Chondrocyte (in vitro differentiated cells): ENCODE results near the gene MICAL3. TPM values are rescaled to one million over a fixed set of nuclear protein-coding genes. Genes with fewer than 3 reads are reported as not detected.
"Not testable (repeated sequence)": the region's sequence is repeated elsewhere in the genome, so short reads cannot be mapped to it uniquely, and the experiment has no call there.

Source experiments
- DNase-seq: peaks from one replicate; pipeline ENCODE4 v3.0.0; 2021; ENCODE audit warnings: mixed read lengths, low spot score
- H3K27ac Mint-ChIP-seq: one replicate; pipeline ENCODE4 v1.8.0; 2021; ENCODE audit warnings: mild to moderate bottlenecking, moderate library complexity, mixed read lengths; ENCODE audit not compliant: unreplicated experiment
- H3K27me3 Mint-ChIP-seq: 2 replicates; pipeline ENCODE4 v1.8.0; 2021; ENCODE audit warnings: low read depth, mixed read lengths
- H3K36me3 Mint-ChIP-seq: 2 replicates; pipeline ENCODE4 v1.8.0; 2021; ENCODE audit warnings: low read depth, mixed read lengths
- H3K4me1 Mint-ChIP-seq: 2 replicates; pipeline ENCODE4 v1.8.0; 2021; ENCODE audit warnings: low read depth, mild to moderate bottlenecking, mixed read lengths
- H3K4me3 Mint-ChIP-seq: one replicate; pipeline ENCODE4 v1.8.0; 2021; ENCODE audit warnings: mild to moderate bottlenecking, moderate library complexity, mixed read lengths; ENCODE audit not compliant: unreplicated experiment
- H3K9me3 Mint-ChIP-seq: 2 replicates; pipeline ENCODE4 v1.8.0; 2021; ENCODE audit warnings: low read depth, mixed read lengths
- CTCF ChIP-seq: fragments of 200-600 bp; sonication (generic); IDR thresholded peaks from 2 replicates; pipeline ENCODE4 v1.5.0; 2021; ENCODE audit warnings: antibody characterized with exemption, mild to moderate bottlenecking, moderate library complexity
- total RNA-seq: library from RNA; stranded (reverse); gene quantifications from 3 replicates; pipeline ENCODE4 v1.2.1, GENCODE V29; 2021

Gene MICAL3
- total RNA-seq, 1 donor from 2014 or later = 68.2 TPM

- Mint-ChIP-seq H3K4me3 (no peak overlapping the region), H3K36me3 (peaks cover 3% of the 10 kb centered on the region), H3K4me1 (peaks cover 60% of the 10 kb centered on the region), H3K27ac (no peak overlapping the region), H3K27me3 (no peaks in the 10 kb centered on the region), H3K9me3 (peaks cover 5% of the 10 kb centered on the region)
- DNase-seq = peak; percentile 47
- no peak for TF ChIP-seq CTCF
Observed at GRCh38 chr22:18066181-18066859, 42.0 kb upstream of the MICAL3 start.

DNA sequence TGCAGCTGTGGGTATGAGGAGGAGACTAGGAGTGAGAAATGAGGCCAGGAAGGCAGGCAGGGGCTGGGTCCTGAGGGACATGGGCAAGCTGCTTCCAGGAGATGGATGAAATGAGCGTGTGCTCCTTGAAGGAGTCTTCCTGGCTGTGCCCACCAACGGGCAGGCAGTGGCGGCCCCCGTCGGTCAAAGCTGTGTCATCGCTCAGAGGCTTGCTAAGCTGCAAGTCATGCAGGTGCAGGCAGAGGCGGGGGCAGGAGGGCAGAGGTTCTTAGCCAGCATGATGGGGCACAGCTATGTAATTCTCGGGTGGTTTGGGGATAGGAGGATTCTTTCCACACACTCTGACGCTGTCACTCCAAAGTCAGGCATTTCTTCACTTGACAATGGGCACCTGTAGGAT, 40.9 kb upstream of the MICAL3 start:
- peak; percentile 79 for DNase-seq
- peaks cover 5% of the 10 kb centered on the region for H3K9me3 Mint-ChIP-seq
- peaks cover 68% of the 10 kb centered on the region for H3K4me1 Mint-ChIP-seq
- peaks cover 3% of the 10 kb centered on the region for H3K36me3 Mint-ChIP-seq
- H3K4me3 Mint-ChIP-seq = no peak overlapping the region
- no peaks in the 10 kb centered on the region for H3K27me3 Mint-ChIP-seq
- no peak overlapping the region for H3K27ac Mint-ChIP-seq
- TF ChIP-seq CTCF = peak; percentile 31

GRCh38 chr22:18064636-18065035, 40.3 kb upstream of the MICAL3 start:
- H3K36me3 Mint-ChIP-seq = peaks cover 3% of the 10 kb centered on the region
- no peak for TF ChIP-seq CTCF
- H3K4me3 Mint-ChIP-seq = no peak overlapping the region
- DNase-seq = peak; percentile 50
- no peaks in the 10 kb centered on the region for H3K27me3 Mint-ChIP-seq
- peaks cover 5% of the 10 kb centered on the region for H3K9me3 Mint-ChIP-seq
- H3K4me1 Mint-ChIP-seq = peaks cover 64% of the 10 kb centered on the region
- peak overlapping the region; percentile 30 for H3K27ac Mint-ChIP-seq

DNA sequence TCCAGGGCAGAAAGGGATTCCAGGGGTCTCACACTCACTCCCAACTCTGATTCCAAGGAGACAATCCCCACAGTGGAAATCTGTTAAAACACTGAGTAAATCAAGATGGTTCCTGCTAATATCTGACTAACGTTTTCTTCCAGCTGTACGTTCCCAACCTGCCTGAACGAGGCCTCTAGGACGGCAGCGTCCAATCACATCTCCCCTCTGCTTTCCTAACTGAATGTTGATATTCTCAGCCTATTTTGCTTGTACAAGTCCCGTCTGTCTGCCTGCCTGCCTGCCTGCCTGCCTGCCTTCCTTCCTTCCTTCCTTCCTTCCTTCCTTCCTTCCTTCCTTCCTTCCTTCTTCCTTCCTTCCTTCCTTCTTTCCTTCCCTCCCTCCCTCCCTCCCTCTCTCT, 39.4 kb upstream of the MICAL3 start:
- not testable (repeated sequence) for H3K9me3 Mint-ChIP-seq, H3K27me3 Mint-ChIP-seq, H3K36me3 Mint-ChIP-seq, H3K4me3 Mint-ChIP-seq
- Mint-ChIP-seq H3K27ac (peak overlapping the region; percentile 86), H3K4me1 (peaks cover 56% of the 10 kb centered on the region)
- DNase-seq = peak; percentile 17

DNA sequence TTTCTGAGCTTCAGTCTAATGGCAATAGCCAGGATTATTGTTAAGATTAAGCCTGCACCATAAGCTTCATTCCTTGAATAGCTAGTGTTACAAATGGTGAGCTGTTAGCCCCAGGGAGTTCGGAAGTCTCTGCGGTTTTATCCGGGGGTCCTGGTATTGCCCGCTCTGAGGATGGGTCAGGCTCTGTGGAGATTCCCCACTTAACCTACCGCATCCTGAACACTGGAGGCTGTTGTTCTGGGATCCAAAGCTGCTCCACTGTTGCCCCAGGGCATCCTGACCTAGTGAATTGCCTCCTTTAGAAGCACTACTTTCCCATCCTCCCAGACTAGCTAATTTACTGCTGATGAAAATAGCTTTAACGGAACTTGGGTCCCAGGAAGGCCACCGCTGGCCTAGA, 38.9 kb upstream of the MICAL3 start:
- peak; percentile 18 for DNase-seq
- H3K27me3 Mint-ChIP-seq = no peaks in the 10 kb centered on the region
- no peak for TF ChIP-seq CTCF
- H3K4me3 Mint-ChIP-seq = no peak overlapping the region
- peaks cover 5% of the 10 kb centered on the region for H3K9me3 Mint-ChIP-seq
- H3K36me3 Mint-ChIP-seq = peaks cover 3% of the 10 kb centered on the region
- peak overlapping the region; percentile 86 for H3K27ac Mint-ChIP-seq
- H3K4me1 Mint-ChIP-seq = peaks cover 54% of the 10 kb centered on the region

DNA sequence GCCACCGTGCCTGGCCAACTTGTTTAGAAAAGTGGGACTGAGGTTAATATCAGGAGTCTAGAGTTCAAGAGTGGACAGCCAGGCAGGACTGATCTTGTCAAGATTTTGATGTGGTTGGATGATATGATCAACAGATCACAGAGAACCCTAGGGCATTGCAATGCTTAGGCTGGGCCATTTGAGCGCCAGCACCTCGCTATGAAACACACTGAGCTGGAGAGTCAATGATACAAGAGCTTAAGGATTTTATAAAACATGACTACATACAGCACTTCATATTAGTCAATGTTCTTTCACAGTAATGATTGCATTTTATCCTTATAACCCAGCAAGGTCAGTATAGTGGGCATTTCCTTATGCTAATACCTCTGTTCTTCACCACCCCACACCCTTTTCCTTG, 38.1 kb upstream of the MICAL3 start:
- Mint-ChIP-seq H3K27me3 (no peaks in the 10 kb centered on the region), H3K27ac (peak overlapping the region; percentile 86), H3K4me1 (peaks cover 54% of the 10 kb centered on the region), H3K4me3 (no peak overlapping the region), H3K36me3 (peaks cover 1% of the 10 kb centered on the region), H3K9me3 (peaks cover under 1% of the 10 kb centered on the region)
- TF ChIP-seq CTCF = no peak
- peak; percentile 14 for DNase-seq
